Femur (tissue), 1 donor: ENCODE measurements around the gene CTBP2.

Experiments used
- DNase-seq: peaks from one replicate; pipeline ENCODE4 v3.0.0-alpha.2; 2017

Gene CTBP2

GRCh38 chr10:125102246-125102645, 58.1 kb downstream of the CTBP2 start:
- no peak for DNase-seq

DNA sequence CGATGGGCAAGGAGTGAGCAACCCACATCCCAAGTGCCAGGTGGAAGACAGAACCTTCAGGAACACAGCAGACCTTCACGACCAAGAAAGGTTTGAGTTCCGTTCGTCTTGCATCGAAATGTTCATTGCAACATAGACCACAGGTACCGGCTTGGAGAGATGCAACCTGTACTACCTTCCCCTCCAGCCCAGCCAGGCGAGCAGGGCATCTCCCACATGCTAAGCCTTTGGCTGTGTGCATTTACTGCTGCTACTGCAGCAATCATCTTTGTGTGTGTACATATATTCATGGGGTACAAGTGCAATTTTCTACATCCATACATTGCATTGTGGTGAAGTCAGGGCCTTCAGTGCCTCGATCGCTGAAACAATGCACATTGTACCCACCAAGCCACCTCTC, 58.8 kb downstream of the CTBP2 start:
- DNase-seq: no peak

GRCh38 chr10:125101049-125101448, 59.3 kb downstream of the CTBP2 start:
- DNase-seq: peak; percentile 7

- no peak for DNase-seq
Observed at GRCh38 chr10:125097409-125098070, 62.8 kb downstream of the CTBP2 start.

DNA sequence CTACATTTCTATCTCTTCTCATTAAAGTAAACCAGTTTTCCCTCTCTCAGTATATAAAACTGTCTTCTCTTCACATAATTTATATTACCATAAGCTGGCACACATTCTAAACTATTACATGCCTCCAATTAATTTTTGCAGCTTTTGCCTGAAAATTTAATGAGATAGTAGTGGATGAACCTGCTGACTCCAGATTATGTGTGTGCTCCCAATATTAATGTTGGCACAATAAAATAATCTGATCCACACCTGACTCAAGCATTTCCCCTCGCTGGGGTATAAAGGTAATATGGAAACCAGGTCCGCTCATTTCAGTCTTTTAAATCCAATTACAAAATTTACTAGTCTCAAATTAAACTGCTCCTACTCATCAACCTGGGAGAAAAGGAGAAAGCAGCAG, 63.4 kb downstream of the CTBP2 start:
- DNase-seq: no peak

- DNase-seq: no peak
Observed at GRCh38 chr10:125096371-125096770, 64.0 kb downstream of the CTBP2 start.

GRCh38 chr10:125095776-125096175, 64.6 kb downstream of the CTBP2 start:
- DNase-seq: no peak

- DNase-seq: no peak
Observed at GRCh38 chr10:125095228-125095627, 65.1 kb downstream of the CTBP2 start.

- no peak for DNase-seq
Observed at GRCh38 chr10:125094806-125095205, 65.6 kb downstream of the CTBP2 start.

GRCh38 chr10:125093974-125094705, 66.2 kb downstream of the CTBP2 start:
- DNase-seq: no peak

DNA sequence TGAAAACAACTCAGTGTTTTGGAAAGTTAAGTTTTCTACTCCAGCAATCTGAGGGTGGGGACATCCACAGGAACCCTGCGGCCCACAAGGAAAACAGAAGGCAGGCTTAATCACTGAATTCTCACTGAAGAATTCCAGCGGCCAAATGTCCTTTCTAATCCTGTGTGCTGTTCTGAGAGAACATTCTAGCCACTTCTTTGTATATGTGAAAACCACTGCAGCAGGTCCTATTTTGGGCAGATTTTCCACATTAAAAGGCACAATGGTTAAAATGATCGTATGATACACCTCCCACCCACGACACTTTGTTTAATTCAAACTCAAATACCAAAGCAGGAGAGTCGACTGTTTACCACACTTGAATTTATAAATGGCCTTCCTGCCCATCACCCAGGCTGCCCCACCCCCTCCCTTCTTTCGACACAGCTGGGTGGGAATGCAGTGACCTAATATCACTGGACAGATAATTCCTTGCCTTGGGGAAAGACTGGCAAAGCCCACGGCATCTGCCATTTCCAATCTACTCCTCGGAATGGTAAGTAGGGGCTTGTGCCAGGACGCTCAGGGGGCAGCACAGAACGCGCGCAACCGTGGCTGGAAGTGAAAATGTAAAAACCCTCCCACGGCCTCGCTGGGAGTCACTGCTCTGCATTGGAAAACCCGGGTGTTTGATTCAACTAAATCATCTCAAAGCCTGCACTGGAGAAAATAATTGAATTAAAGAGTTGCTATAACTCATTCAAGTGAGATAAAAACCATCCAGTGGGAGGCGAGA, 67.0 kb downstream of the CTBP2 start:
- DNase-seq: no peak

GRCh38 chr10:125092564-125093031, 67.8 kb downstream of the CTBP2 start:
- no peak for DNase-seq

DNA sequence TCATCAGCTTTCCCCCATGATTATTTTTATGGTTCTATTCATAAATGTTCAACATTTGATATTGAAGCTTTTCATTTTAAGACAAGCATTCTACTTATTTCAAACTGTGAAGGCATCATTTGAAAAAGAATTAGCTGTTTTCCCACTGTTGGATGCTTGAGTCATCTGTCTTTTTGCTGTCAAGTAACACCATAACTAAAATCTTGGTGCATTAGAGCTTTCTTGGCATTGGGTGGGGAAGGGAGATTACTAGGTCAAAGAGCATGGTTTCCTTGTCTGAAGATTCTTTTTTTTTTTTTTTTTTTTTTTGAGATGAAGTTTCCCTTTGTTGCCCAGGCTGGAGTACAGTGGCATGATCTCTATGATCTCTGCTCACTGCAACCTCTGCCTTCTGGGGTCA, 68.5 kb downstream of the CTBP2 start:
- DNase-seq: no peak

DNA sequence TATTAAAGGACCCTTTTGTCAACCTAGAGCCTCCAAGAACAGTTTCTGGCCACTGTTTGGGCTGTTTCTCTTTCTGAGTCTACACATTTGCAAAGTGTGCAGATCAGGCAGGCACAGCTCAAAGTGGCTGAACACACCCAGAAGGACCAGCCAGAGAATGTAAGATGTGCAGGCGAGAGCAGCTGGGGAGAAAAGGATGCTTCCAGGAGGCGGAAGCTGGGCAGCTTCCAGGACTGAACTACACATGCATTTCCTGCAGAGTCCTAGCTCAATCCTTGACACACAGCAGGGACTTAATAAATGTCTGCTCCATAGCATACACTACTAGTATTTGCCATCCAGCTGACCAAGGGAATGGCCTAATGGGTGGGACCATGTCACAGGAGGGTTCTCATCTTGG, 70.9 kb downstream of the CTBP2 start:
- peak; percentile 33 for DNase-seq

DNA sequence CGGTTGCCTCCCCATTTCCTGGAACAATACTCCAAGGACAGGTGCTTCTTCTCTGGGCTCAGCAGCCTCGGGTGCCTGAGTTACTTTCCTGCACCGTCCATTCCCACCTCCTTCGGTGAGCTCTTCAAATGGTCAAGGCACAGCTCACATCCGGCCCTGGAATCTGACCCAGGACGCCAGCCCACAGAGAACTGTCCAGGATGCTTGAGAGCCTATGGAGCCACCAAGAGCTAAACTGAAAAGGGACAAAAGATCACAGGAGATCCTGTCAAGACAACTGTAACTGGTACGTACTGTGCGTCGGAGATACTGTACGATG, 72.5 kb downstream of the CTBP2 start:
- no peak for DNase-seq

DNA sequence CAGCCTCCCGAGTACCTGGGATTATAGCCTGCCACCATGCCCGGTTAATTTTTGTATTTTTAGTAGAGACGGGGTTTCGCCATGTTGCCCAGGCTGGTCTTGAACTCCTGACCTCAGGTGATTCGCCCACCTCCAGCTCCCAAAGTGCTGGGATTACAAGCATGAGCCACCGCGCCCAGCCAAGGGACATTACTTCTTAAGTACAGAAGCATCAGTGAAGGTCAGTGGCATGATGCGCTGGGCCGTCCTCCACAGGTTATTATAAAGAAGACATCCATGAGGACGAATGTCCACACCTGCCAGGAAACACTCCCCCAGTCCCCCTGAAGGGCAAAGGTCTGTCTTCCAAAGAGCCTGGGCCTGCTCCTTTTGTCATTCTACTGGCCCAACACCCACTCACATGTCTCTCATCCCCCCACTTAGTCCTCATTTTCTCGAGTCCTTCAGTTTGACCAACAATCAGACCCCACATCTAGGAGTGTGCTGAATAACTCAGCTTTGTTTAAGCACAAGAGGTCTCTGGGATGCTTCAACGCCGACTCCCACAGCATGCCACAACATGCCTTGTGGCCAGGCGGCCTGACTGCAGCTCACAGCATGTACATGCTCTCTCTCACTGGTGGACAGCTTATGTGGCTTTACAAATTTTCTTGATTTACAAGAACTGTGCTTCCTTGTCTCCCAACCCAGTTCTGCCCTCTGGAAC, 73.0 kb downstream of the CTBP2 start:
- DNase-seq: no peak

GRCh38 chr10:125086691-125087090, 73.7 kb downstream of the CTBP2 start:
- peak; percentile 54 for DNase-seq

GRCh38 chr10:125085258-125086054, 74.9 kb downstream of the CTBP2 start:
- peak; percentile 75 for DNase-seq

- peak; percentile 72 for DNase-seq
Observed at GRCh38 chr10:125084614-125085257, 75.6 kb downstream of the CTBP2 start.

DNA sequence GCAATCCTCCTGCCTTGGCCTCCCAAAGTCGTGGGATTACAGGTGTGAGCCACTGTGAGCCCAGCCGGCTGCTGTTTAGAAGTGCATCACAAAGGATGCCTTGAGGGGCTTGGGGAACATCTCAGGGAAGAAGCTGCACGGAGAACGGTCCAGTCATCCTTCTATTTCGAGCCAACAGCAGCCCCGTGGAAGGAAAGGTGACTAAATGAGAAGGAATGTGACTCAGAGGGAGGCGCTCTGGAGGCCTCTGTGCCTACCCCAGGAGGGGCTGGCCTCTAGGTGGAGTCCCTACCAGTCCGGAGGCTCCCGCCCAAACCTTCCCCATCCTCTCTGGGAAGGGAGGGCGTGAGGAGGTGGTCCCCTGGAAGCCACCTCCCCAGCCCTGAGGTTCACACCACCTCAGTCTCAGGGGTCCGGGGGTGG, 76.2 kb downstream of the CTBP2 start:
- DNase-seq: no peak

DNA sequence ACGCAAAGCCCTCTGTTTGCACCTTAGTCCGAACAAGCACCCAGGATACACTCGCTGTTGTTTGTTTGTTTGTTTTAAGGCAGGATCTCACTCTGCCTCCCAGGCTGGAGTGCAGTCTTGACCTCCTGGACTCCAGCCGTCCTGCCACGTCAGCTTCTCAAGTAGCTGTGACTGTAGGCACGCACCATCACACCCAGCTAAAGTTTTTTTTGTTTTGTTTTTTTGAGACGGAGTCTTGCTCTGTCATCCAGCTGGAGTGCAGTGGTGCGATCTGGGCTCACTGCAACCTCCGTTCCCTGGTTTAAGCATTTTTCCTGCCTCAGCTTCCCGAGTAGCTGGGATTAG, 76.8 kb downstream of the CTBP2 start:
- no peak for DNase-seq
